ENCODE results near the gene PCDHB1. TPM values are rescaled to one million over a fixed set of nuclear protein-coding genes. Genes with fewer than 3 reads are reported as not detected.

PCDHB1 gene
- total RNA-seq, 1 experiment from 2014 or later = not detected

DNA sequence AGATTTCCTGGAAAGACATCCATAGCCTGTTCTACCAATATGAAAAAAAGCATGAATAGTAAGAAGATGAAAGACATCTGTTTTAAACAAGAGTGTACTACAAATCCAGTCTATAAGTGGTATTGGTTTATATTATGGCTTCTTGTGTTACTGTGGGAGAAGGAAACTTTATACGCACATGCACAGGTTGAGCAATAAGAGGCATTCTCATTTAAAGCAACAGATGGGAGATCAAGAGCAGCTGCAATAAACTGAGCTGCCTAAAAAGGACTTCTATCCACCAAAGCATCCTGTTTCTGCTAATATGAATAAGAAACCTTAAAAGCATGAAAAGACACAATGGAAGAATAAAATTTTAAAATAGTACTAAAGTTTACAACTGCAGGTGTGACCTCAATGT is 8.6 kb upstream of the PCDHB1 start:
- Histone ChIP-seq H3K9me2 (ENCODE audit: insufficient read depth) (no peaks in the 10 kb centered on the region), H3K4me2 (ENCODE audit: low read length) (no peak overlapping the region), H3K27me3 (ENCODE audit: insufficient read depth, low read length) (no peaks in the 10 kb centered on the region), H3K27ac (ENCODE audit: low read depth, low read length) (no peak overlapping the region), H2AFZ (ENCODE audit: low read depth, low read length, poor library complexity, severe bottlenecking) (no peak overlapping the region), H3K79me2 (ENCODE audit: insufficient read depth, low read length) (no peaks in the 10 kb centered on the region), H3K9ac (ENCODE audit: low read length) (no peak overlapping the region), H3K4me1 (ENCODE audit: control insufficient read depth in 1 of 2, insufficient read depth in 2 of 2, low read length in 2 of 2) (peaks cover 2 to 10% of the 10 kb centered on the region in 2 experiments; a peak in 2 of 4 replicates), H3K9me3 (ENCODE audit: control insufficient read depth in 1 of 2, insufficient read depth in 1 of 2, low read depth in 1 of 2, low read length in 2 of 2) (no peaks in the 10 kb centered on the region), H4K20me1 (ENCODE audit: insufficient read depth) (no peaks in the 10 kb centered on the region), H3K36me3 (ENCODE audit: control insufficient read depth in 1 of 2, insufficient read depth in 2 of 2, low read length in 2 of 2) (no peaks in the 10 kb centered on the region), H3K4me3 (replicated peaks in 1 of 2; ENCODE audit: low read depth in 1 of 2, low read length in 2 of 2) (no peak overlapping the region)
- no peak for DNase-seq (ENCODE audit: low read depth, low spot score)
- BruUV-seq (replicated peaks) = no TSS peak
- ChIA-PET POLR2A (no interaction called here), RAD21 (ENCODE audit: low non-redundant PET in 1 of 2, low total read pairs in 2 of 2, uncharacterized antibody in 2 of 2, unreplicated experiment in 2 of 2) (no interaction called here), CTCF (interaction anchor here (1.0 to 1.6 kb wide), 2 partner anchors 162 to 178 kb away, joined by 3 read pairs; no protein-coding TSS in a partner anchor)
- intact Hi-C loops (cut with micrococcal nuclease) = no loop called here
- TF ChIP-seq, protein P1, sequence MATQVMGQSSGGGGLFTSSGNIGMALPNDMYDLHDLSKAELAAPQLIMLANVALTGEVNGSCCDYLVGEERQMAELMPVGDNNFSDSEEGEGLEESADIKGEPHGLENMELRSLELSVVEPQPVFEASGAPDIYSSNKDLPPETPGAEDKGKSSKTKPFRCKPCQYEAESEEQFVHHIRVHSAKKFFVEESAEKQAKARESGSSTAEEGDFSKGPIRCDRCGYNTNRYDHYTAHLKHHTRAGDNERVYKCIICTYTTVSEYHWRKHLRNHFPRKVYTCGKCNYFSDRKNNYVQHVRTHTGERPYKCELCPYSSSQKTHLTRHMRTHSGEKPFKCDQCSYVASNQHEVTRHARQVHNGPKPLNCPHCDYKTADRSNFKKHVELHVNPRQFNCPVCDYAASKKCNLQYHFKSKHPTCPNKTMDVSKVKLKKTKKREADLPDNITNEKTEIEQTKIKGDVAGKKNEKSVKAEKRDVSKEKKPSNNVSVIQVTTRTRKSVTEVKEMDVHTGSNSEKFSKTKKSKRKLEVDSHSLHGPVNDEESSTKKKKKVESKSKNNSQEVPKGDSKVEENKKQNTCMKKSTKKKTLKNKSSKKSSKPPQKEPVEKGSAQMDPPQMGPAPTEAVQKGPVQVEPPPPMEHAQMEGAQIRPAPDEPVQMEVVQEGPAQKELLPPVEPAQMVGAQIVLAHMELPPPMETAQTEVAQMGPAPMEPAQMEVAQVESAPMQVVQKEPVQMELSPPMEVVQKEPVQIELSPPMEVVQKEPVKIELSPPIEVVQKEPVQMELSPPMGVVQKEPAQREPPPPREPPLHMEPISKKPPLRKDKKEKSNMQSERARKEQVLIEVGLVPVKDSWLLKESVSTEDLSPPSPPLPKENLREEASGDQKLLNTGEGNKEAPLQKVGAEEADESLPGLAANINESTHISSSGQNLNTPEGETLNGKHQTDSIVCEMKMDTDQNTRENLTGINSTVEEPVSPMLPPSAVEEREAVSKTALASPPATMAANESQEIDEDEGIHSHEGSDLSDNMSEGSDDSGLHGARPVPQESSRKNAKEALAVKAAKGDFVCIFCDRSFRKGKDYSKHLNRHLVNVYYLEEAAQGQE (IDR thresholded peaks at IDR 0.05; ENCODE audit: low read depth) = no peak
- TF ChIP-seq RAD21 (IDR thresholded peaks at IDR 0.05; ENCODE audit: low read depth) (no peak), FOSL1 (IDR thresholded peaks at IDR 0.05; ENCODE audit: low read depth) (no peak), CBX3 (IDR thresholded peaks at IDR 0.05; ENCODE audit: low read depth) (no peak), TCF7L2 (IDR thresholded peaks at IDR 0.05; ENCODE audit: borderline replicate concordance, extremely low read depth, insufficient read depth, insufficient read length) (no peak), SRF (IDR thresholded peaks at IDR 0.05; ENCODE audit: low read depth) (no peak), EZH2phosphoT487 (IDR thresholded peaks at IDR 0.05; ENCODE audit: borderline replicate concordance) (no peak), JUND (IDR thresholded peaks at IDR 0.05) (no peak), POLR2AphosphoS5 (IDR thresholded peaks at IDR 0.05; ENCODE audit: low read depth, low read length) (no peak), SP1 (IDR thresholded peaks at IDR 0.05; ENCODE audit: low read depth) (no peak), CEBPB (IDR thresholded peaks at IDR 0.05; ENCODE audit: low read depth) (no peak), YY1 (IDR thresholded peaks at IDR 0.05; ENCODE audit: extremely low read depth, insufficient replicate concordance, low read depth, low read length) (no peak)
- TF ChIP-seq, protein P2, sequence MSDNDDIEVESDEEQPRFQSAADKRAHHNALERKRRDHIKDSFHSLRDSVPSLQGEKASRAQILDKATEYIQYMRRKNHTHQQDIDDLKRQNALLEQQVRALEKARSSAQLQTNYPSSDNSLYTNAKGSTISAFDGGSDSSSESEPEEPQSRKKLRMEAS (IDR thresholded peaks at IDR 0.05) = no peak
- no peak for ATAC-seq
